PC-3 (cell line): ENCODE results near the gene TARP.

Experiments used
- ATAC-seq: fragments of 200-7000 bp; cut with Tn5 transposase; 2 replicates; pipeline ENCODE4 v1.9.1; 2020; ENCODE audit warnings: mild to moderate bottlenecking, moderate library complexity
- BruUV-seq: library from RNA; stranded (reverse); fragments of 400-500 nt; replicated peaks from 2 replicates; lab custom pipeline; 2021; lab: Mats Ljungman, UMichigan
- CTCF ChIA-PET: fragments of 300-600 bp; sonication (Branson Sonifier 250); formaldehyde crosslinking; loops from one replicate; lab custom pipeline; 2022; ENCODE audit warnings: antibody characterized with exemption; lab: Charles Lee
- POLR2A ChIA-PET: fragments of 300-600 bp; sonication (Branson Sonifier 250); formaldehyde crosslinking; loops from one replicate; lab custom pipeline; 2022; ENCODE audit warnings: antibody characterized with exemption; ENCODE audit not compliant: unreplicated experiment; lab: Charles Lee
- DNase-seq: peaks from one replicate; pipeline ENCODE4 v3.0.0-alpha.2; 2015
- H2AFZ ChIP-seq: fragments of 300-600 bp; sonication (generic); 2 replicates; pipeline ENCODE4 v1.6.0; 2016; ENCODE audit warnings: antibody characterized with exemption, low read length
- H3F3A ChIP-seq: fragments of 300-600 bp; sonication (generic); one replicate; pipeline ENCODE4 v1.6.0; 2017; ENCODE audit warnings: antibody characterized with exemption, low read length, control low read depth, mild to moderate bottlenecking; ENCODE audit not compliant: unreplicated experiment
- H3K27ac ChIP-seq: fragments of 300-600 bp; sonication (generic); 2 replicates; pipeline ENCODE4 v1.5.1; 2016; ENCODE audit warnings: mild to moderate bottlenecking, low read length
- H3K27me3 ChIP-seq: fragments of 300-600 bp; sonication (generic); 2 replicates; pipeline ENCODE4 v1.6.1; 2016; ENCODE audit warnings: low read length, mixed read lengths
- H3K36me3 ChIP-seq: fragments of 300-600 bp; sonication (generic); 2 replicates; pipeline ENCODE4 v1.6.1; 2016; ENCODE audit warnings: low read depth, mixed run types, low read length, mixed read lengths
- H3K4me1 ChIP-seq: fragments of 300-600 bp; sonication (generic); 2 replicates; pipeline ENCODE4 v1.5.1; 2016; ENCODE audit warnings: low read length; ENCODE audit not compliant: insufficient read depth
- H3K4me2 ChIP-seq: fragments of 300-600 bp; sonication (generic); 2 replicates; pipeline ENCODE4 v1.6.0; 2016; ENCODE audit warnings: low read length
- H3K4me3 ChIP-seq: fragments of 300-600 bp; sonication (generic); 2 replicates; pipeline ENCODE4 v1.5.1; 2016; ENCODE audit warnings: mild to moderate bottlenecking, low read length, mixed read lengths
- H3K79me2 ChIP-seq: fragments of 300-600 bp; sonication (generic); 2 replicates; pipeline ENCODE4 v1.6.1; 2017; ENCODE audit warnings: low read length, mixed read lengths
- H3K9ac ChIP-seq: fragments of 300-600 bp; sonication (generic); 2 replicates; pipeline ENCODE4 v1.6.0; 2016; ENCODE audit warnings: mild to moderate bottlenecking, low read length
- H3K9me2 ChIP-seq: fragments of 300-600 bp; sonication (generic); replicated peaks from 2 replicates; pipeline ENCODE4 v1.6.1; 2016; ENCODE audit warnings: mixed run types, low read length, mixed read lengths
- H3K9me3 ChIP-seq: fragments of 300-600 bp; sonication (generic); 2 replicates; pipeline ENCODE4 v1.6.1; 2016; ENCODE audit warnings: low read length, mixed read lengths
- H4K20me1 ChIP-seq: fragments of 300-600 bp; sonication (generic); 2 replicates; pipeline ENCODE4 v1.6.1; 2016; ENCODE audit warnings: low read length, mixed read lengths
- EZH2 ChIP-seq: fragments of 300-600 bp; sonication (generic); IDR thresholded peaks from one replicate; pipeline ENCODE4 v1.6.1; 2017; ENCODE audit warnings: antibody characterized with exemption, mild to moderate bottlenecking, low read length; ENCODE audit not compliant: unreplicated experiment
- EZH2phosphoT487 ChIP-seq: fragments of 300-600 bp; sonication (generic); IDR thresholded peaks from 2 replicates; pipeline ENCODE4 v1.6.1; 2018; ENCODE audit warnings: mild to moderate bottlenecking, antibody characterized with exemption, low read length, borderline replicate concordance
- intact Hi-C: fragments of 100-400 bp; cut with micrococcal nuclease; formaldehyde crosslinking; loops from 2 replicates; pipeline ENCODE4 v1.9.0; 2023
- TF ChIP-seq, protein P1 (sequence below): fragments of 300-600 bp; sonication (generic); conservative IDR thresholded peaks from 2 replicates; pipeline ENCODE4 v1.5.1; 2017; ENCODE audit warnings: antibody characterized with exemption, low read depth, mild to moderate bottlenecking, low read length

The TARP gene

DNA sequence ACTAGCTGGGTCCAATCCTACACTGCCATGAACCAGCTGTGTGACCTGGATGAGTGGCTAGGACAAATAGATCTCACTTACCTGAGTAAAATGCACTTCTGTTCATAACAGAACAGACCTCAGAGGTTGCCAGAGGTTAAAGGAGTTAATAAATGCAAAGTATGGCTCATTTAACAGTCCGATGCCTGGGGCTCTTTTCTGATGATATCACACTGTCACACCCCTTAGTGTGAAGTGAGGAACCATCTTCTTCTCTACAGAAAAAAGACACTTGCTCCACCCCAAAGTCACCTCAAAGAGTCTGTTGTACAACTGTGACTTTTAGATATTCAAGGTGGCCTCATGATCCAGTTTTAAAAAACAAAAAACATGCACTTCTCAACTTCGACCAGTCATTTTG is 21.5 kb upstream of the TARP start:
- no peak overlapping the region for H3K4me3 ChIP-seq
- no peak for TF ChIP-seq EZH2phosphoT487
- TF ChIP-seq EZH2 = no peak
- TF ChIP-seq, protein P1, sequence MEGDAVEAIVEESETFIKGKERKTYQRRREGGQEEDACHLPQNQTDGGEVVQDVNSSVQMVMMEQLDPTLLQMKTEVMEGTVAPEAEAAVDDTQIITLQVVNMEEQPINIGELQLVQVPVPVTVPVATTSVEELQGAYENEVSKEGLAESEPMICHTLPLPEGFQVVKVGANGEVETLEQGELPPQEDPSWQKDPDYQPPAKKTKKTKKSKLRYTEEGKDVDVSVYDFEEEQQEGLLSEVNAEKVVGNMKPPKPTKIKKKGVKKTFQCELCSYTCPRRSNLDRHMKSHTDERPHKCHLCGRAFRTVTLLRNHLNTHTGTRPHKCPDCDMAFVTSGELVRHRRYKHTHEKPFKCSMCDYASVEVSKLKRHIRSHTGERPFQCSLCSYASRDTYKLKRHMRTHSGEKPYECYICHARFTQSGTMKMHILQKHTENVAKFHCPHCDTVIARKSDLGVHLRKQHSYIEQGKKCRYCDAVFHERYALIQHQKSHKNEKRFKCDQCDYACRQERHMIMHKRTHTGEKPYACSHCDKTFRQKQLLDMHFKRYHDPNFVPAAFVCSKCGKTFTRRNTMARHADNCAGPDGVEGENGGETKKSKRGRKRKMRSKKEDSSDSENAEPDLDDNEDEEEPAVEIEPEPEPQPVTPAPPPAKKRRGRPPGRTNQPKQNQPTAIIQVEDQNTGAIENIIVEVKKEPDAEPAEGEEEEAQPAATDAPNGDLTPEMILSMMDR = no peak
- no peaks in the 10 kb centered on the region for H3K4me1 ChIP-seq
- no peak overlapping the region for H3K27ac ChIP-seq
- no peak overlapping the region for H3K9ac ChIP-seq
- no peaks in the 10 kb centered on the region for H3K36me3 ChIP-seq
- H3K27me3 ChIP-seq = peaks cover 45% of the 10 kb centered on the region
- H4K20me1 ChIP-seq = no peaks in the 10 kb centered on the region
- H3K9me2 ChIP-seq = no peaks in the 10 kb centered on the region
- BruUV-seq = no TSS peak
- DNase-seq (no peak), ATAC-seq (no peak)
- no peak overlapping the region for H2AFZ ChIP-seq
- intact Hi-C loops = no loop called here
- ChIA-PET POLR2A (no interaction called here), CTCF (no interaction called here)
- H3K9me3 ChIP-seq = no peaks in the 10 kb centered on the region
- no peaks in the 10 kb centered on the region for H3K79me2 ChIP-seq
- H3F3A ChIP-seq = no peaks in the 10 kb centered on the region
- H3K4me2 ChIP-seq = no peak overlapping the region

DNA sequence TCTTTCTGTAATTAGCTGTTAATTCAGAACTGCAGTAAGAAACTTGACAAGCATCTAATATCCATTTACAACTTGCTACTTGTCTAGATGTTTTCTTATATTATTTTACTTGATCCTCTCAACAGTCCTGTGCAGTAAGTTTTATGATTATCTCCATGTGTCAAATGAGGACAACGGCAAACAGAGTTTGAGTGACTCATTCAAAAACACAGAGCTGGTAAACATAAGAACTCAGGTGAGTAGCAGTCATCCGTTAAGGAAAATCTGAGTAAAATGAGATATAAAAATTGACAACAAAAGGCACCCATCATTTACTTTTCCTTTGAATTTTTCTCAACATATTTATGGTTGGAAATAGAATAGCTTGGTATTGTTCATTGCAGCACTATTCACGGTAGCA is 19.0 kb upstream of the TARP start:
- H3K4me2 ChIP-seq = no peak overlapping the region
- no peak overlapping the region for H3K4me3 ChIP-seq
- no peaks in the 10 kb centered on the region for H3K9me2 ChIP-seq
- no peaks in the 10 kb centered on the region for H3K36me3 ChIP-seq
- no peak overlapping the region for H3K27ac ChIP-seq
- no TSS peak for BruUV-seq
- H3K27me3 ChIP-seq = peaks cover 44% of the 10 kb centered on the region
- intact Hi-C loops = no loop called here
- H4K20me1 ChIP-seq = no peaks in the 10 kb centered on the region
- no peak overlapping the region for H2AFZ ChIP-seq
- ATAC-seq (peak; percentile 53; the same call in 1 of the 2 replicates), DNase-seq (peak; percentile 28)
- H3K9me3 ChIP-seq = no peaks in the 10 kb centered on the region
- no peak overlapping the region for H3K9ac ChIP-seq
- no peaks in the 10 kb centered on the region for H3K79me2 ChIP-seq
- TF ChIP-seq, protein P1 = no peak
- TF ChIP-seq EZH2phosphoT487 (no peak), EZH2 (no peak)
- ChIA-PET POLR2A (interaction anchor here (0.6 kb wide), 2 partner anchors 19 to 467 kb away, joined by 3 read pairs; partner anchors contain the start of gene TARP), CTCF (interaction anchor here (0.7 kb wide), 1 partner anchor 147 kb away, joined by 3 read pairs; no protein-coding TSS in a partner anchor)
- H3K4me1 ChIP-seq = no peaks in the 10 kb centered on the region
- no peaks in the 10 kb centered on the region for H3F3A ChIP-seq

DNA sequence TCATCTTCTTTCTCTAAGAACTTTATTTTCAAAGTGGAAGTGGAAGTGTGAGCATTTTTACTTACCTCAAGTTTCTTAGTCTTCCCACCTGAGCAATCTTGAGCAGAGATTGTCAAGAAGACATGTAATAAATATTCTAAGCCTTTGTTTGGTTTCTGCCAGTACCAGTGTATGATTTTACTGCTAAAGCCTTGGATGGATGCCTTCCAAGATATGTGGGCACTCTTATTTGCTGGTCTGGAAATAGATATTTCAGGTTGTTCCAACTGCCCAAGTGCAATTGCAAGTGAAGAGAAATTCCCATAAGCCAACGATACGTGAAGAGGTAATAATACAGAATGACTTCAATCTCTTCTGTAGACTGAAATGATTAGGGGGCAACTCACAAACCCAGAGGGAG is 18.2 kb upstream of the TARP start:
- Histone ChIP-seq H3K4me1 (no peaks in the 10 kb centered on the region), H3K36me3 (no peaks in the 10 kb centered on the region), H3K4me3 (no peak overlapping the region), H3K9me2 (no peaks in the 10 kb centered on the region), H3K27ac (no peak overlapping the region), H2AFZ (no peak overlapping the region), H3F3A (no peaks in the 10 kb centered on the region), H4K20me1 (no peaks in the 10 kb centered on the region), H3K9ac (no peak overlapping the region), H3K27me3 (peaks cover 38% of the 10 kb centered on the region; the same call in 1 of the 2 replicates), H3K79me2 (no peaks in the 10 kb centered on the region), H3K4me2 (no peak overlapping the region), H3K9me3 (no peaks in the 10 kb centered on the region)
- ChIA-PET CTCF (interaction anchor here (0.7 kb wide), 1 partner anchor 148 kb away, joined by 3 read pairs; no protein-coding TSS in a partner anchor), POLR2A (interaction anchor here (0.6 kb wide), 1 partner anchor 18 kb away, joined by 3 read pairs; the partner anchor contains the start of gene TARP)
- BruUV-seq = no TSS peak
- intact Hi-C loops = no loop called here
- DNase-seq = no peak
- no peak for ATAC-seq
- no peak for TF ChIP-seq EZH2
